Loucy (cell line): ENCODE data around the gene SERP2.

Source experiments
- H2AFZ ChIP-seq: fragments of 200-600 bp; sonication (generic); 2 replicates; pipeline ENCODE4 v1.6.0; 2016; ENCODE audit warnings: antibody characterized with exemption, mild to moderate bottlenecking, low read length, moderate library complexity
- H3F3A ChIP-seq: fragments of 200-600 bp; 2 replicates; pipeline ENCODE4 v1.6.0; 2016; ENCODE audit warnings: antibody characterized with exemption, low read depth, mild to moderate bottlenecking
- H3K27me3 ChIP-seq: fragments of 200-600 bp; sonication (generic); 2 replicates; pipeline ENCODE4 v1.6.1; 2014; ENCODE audit warnings: low read length, mild to moderate bottlenecking; ENCODE audit not compliant: insufficient read depth, poor library complexity, severe bottlenecking
- H3K36me3 ChIP-seq: fragments of 200-600 bp; sonication (generic); 2 replicates; pipeline ENCODE4 v1.6.1; 2016; ENCODE audit warnings: low read length; ENCODE audit not compliant: insufficient read depth
- H3K4me1 ChIP-seq: fragments of 200-600 bp; sonication (generic); 2 replicates; pipeline ENCODE4 v1.5.1; 2014; ENCODE audit warnings: low read length, mild to moderate bottlenecking; ENCODE audit not compliant: insufficient read depth, poor library complexity, severe bottlenecking
- H3K4me2 ChIP-seq: fragments of 200-600 bp; sonication (generic); 2 replicates; pipeline ENCODE4 v1.6.0; 2014; ENCODE audit warnings: antibody characterized with exemption, low read length, low read depth, mild to moderate bottlenecking; ENCODE audit not compliant: poor library complexity, severe bottlenecking
- H3K4me3 ChIP-seq: fragments of 200-600 bp; sonication (generic); 2 replicates; pipeline ENCODE4 v1.5.1; 2014; ENCODE audit warnings: low read length, mild to moderate bottlenecking, mixed read lengths; ENCODE audit not compliant: poor library complexity, severe bottlenecking
- H3K79me2 ChIP-seq: fragments of 200-600 bp; sonication (generic); 2 replicates; pipeline ENCODE4 v1.6.1; 2014; ENCODE audit warnings: low read length; ENCODE audit not compliant: insufficient read depth
- H3K9ac ChIP-seq: fragments of 200-600 bp; sonication (generic); 2 replicates; pipeline ENCODE4 v1.6.0; 2014; ENCODE audit warnings: mild to moderate bottlenecking, low read depth, low read length, moderate library complexity; ENCODE audit not compliant: poor library complexity, severe bottlenecking
- H3K9me2 ChIP-seq: fragments of 200-600 bp; sonication (generic); replicated peaks from 2 replicates; pipeline ENCODE4 v1.6.1; 2016; ENCODE audit warnings: low read depth, low read length, mixed read lengths
- H3K9me3 ChIP-seq: fragments of 200-600 bp; sonication (generic); 2 replicates; pipeline ENCODE4 v1.6.1; 2014; ENCODE audit warnings: mild to moderate bottlenecking, antibody characterized with exemption, low read length, low read depth; ENCODE audit not compliant: insufficient read depth
- H4K20me1 ChIP-seq: fragments of 200-600 bp; sonication (generic); 2 replicates; pipeline ENCODE4 v1.6.0; 2014; ENCODE audit warnings: antibody characterized with exemption, low read length, mild to moderate bottlenecking; ENCODE audit not compliant: insufficient read depth, poor library complexity, severe bottlenecking
- CTCF ChIP-seq: fragments of 200-600 bp; sonication (generic); conservative IDR thresholded peaks from 2 replicates; pipeline ENCODE4 v1.5.1; 2014; ENCODE audit warnings: mild to moderate bottlenecking, antibody characterized with exemption, low read length
- EZH2phosphoT487 ChIP-seq: fragments of 200-600 bp; IDR thresholded peaks from 2 replicates; pipeline ENCODE4 v1.6.1; 2018; ENCODE audit warnings: antibody characterized with exemption, mild to moderate bottlenecking, moderate library complexity, borderline replicate concordance

SERP2 gene

GRCh38 chr13:44394658-44395057 lies 21.0 kb downstream of the SERP2 start:
- H3K9ac ChIP-seq, result no peak overlapping the region
- no peak overlapping the region for H3K4me3 ChIP-seq
- H3K4me1 ChIP-seq, result peaks cover 2% of the 10 kb centered on the region
- H3K27me3 ChIP-seq, result no peaks in the 10 kb centered on the region
- no peak for TF ChIP-seq CTCF
- TF ChIP-seq EZH2phosphoT487, result no peak
- no peaks in the 10 kb centered on the region for H3K79me2 ChIP-seq
- no peaks in the 10 kb centered on the region for H3F3A ChIP-seq
- H3K36me3 ChIP-seq, result no peaks in the 10 kb centered on the region
- no peak overlapping the region for H2AFZ ChIP-seq
- H3K4me2 ChIP-seq, result no peak overlapping the region
- no peaks in the 10 kb centered on the region for H3K9me3 ChIP-seq
- H4K20me1 ChIP-seq, result no peaks in the 10 kb centered on the region
- H3K9me2 ChIP-seq, result no peaks in the 10 kb centered on the region

- Histone ChIP-seq H3K4me3 (no peak overlapping the region), H3K79me2 (no peaks in the 10 kb centered on the region), H3K9me3 (no peaks in the 10 kb centered on the region), H3K9me2 (no peaks in the 10 kb centered on the region), H2AFZ (no peak overlapping the region), H3K36me3 (no peaks in the 10 kb centered on the region), H4K20me1 (no peaks in the 10 kb centered on the region), H3K27me3 (no peaks in the 10 kb centered on the region), H3K4me1 (peaks cover 2% of the 10 kb centered on the region), H3K4me2 (no peak overlapping the region), H3K9ac (no peak overlapping the region), H3F3A (no peaks in the 10 kb centered on the region)
- no peak for TF ChIP-seq EZH2phosphoT487
- TF ChIP-seq CTCF, result no peak
Observed at GRCh38 chr13:44395976-44396694, 22.5 kb downstream of the SERP2 start.

- Histone ChIP-seq H3K9me2 (no peaks in the 10 kb centered on the region), H4K20me1 (no peaks in the 10 kb centered on the region), H3K36me3 (no peaks in the 10 kb centered on the region), H3K4me1 (peaks cover 2% of the 10 kb centered on the region), H3K4me3 (no peak overlapping the region), H3K9me3 (no peaks in the 10 kb centered on the region), H3F3A (no peaks in the 10 kb centered on the region), H3K27me3 (no peaks in the 10 kb centered on the region), H3K4me2 (no peak overlapping the region), H3K79me2 (no peaks in the 10 kb centered on the region), H2AFZ (no peak overlapping the region), H3K9ac (no peak overlapping the region)
- no peak for TF ChIP-seq CTCF
- TF ChIP-seq EZH2phosphoT487, result no peak
Observed at GRCh38 chr13:44396701-44397580, 23.3 kb downstream of the SERP2 start.
